Sigmoid colon (tissue), 7 donors: ENCODE results near the gene TNRC6A. TPM values are rescaled to one million over a fixed set of nuclear protein-coding genes. Genes with fewer than 3 reads are reported as not detected.
"Not testable (repeated sequence)": the region's sequence is repeated elsewhere in the genome, so short reads cannot be mapped to it uniquely, and the experiment has no call there.

Experiments
- DNase-seq: peaks from one replicate; pipeline ENCODE4 v3.0.0-alpha.2; 2019
- H3K27ac ChIP-seq, 4 donors: fragments of 200-600 bp; sonication (generic); one replicate each; pipeline ENCODE4 v1.5.1; 2016 to 2019; ENCODE audit warnings: mild to moderate bottlenecking in 1 of 4
- H3K27me3 ChIP-seq, 3 donors: fragments of 200-600 bp; sonication (generic); one replicate each; pipeline ENCODE4 v1.5.1; 2019; ENCODE audit warnings: mild to moderate bottlenecking in 1 of 3
- H3K36me3 ChIP-seq, 4 donors: fragments of 200-600 bp; sonication (generic); one replicate each; pipeline ENCODE4 v1.5.1; 2016 to 2019
- H3K4me1 ChIP-seq, 4 donors: fragments of 200-600 bp; sonication (generic); one replicate each; pipeline ENCODE4 v1.5.1; 2017 to 2019
- H3K4me3 ChIP-seq, 4 donors: fragments of 200-600 bp; sonication (generic); one replicate each; pipeline ENCODE4 v1.5.1; 2017 to 2019; ENCODE audit warnings: mild to moderate bottlenecking in 2 of 4, moderate library complexity in 1 of 4
- H3K9me3 ChIP-seq, 4 donors: fragments of 200-600 bp in 3 of 4; sonication (generic) in 3 of 4; one replicate each; pipeline versions ENCODE4 v1.5.1 to v1.6.1; 2013 to 2019
- CTCF ChIP-seq, 4 experiments: fragments of 450-650 bp in 3 of 4; fragments of 200-600 bp in 1 of 4; IDR thresholded peaks; one replicate each; pipeline ENCODE4 v1.5.1; 2016 to 2019; ENCODE audit warnings: antibody characterized with exemption in 4 of 4, mild to moderate bottlenecking in 3 of 4, moderate library complexity in 2 of 4
- EP300 ChIP-seq, 4 donors: sonication (generic); formaldehyde crosslinking; IDR thresholded peaks; one replicate each; pipeline ENCODE4 v1.6.1; 2017; ENCODE audit warnings: antibody characterized with exemption in 4 of 4
- POLR2A ChIP-seq, 2 donors: fragments of 450-650 bp; IDR thresholded peaks; one replicate each; pipeline ENCODE4 v1.6.1; 2016; ENCODE audit warnings: antibody characterized with exemption in 2 of 2, mild to moderate bottlenecking in 2 of 2, moderate library complexity in 2 of 2
- POLR2AphosphoS5 ChIP-seq, 4 donors: sonication (generic); formaldehyde crosslinking; IDR thresholded peaks; one replicate each; pipeline ENCODE4 v1.6.1; 2017; ENCODE audit warnings: antibody characterized with exemption in 4 of 4
- WGBS, 2 donors: extraction: QIAGEN DNeasy Blood & Tissue Kit; methylation state at CpG; one replicate each; pipeline ENCODE4 v1.1.7; 2013; 5-methylcytosine and 5-hydroxymethylcytosine counted together
- intact Hi-C: fragments of 100-400 bp; cut with DNase I; formaldehyde crosslinking; loops from one replicate; pipeline ENCODE4 v1.15.1; 2023
- polyA plus RNA-seq, 3 donors: library from polyadenylated mRNA; stranded (reverse); fragments of 200-250 nt; gene quantifications; one replicate each; pipeline ENCODE4 v1.2.3, GENCODE V29; 2013
- total RNA-seq, 4 donors: library from RNA; depleted of rRNA; stranded (reverse); fragments of >200 nt; gene quantifications; one replicate each; pipeline ENCODE4 v1.1.0, GENCODE V29; 2016
- donor health status: healthy with polysubstance abuse.
- donor health status: Bipolar disorder and iron deficiency.
- donor health status: healthy.

Gene TNRC6A
- total and polyA plus RNA-seq, 7 donors: 4.6 to 129 (median 42.8) TPM

GRCh38 chr16:24738895-24739294, 9.4 kb downstream of the TNRC6A start:
- intact Hi-C loops: loop anchor here (10.0 kb wide), 1 partner anchor 194 kb away; no protein-coding TSS in a partner anchor
- Histone ChIP-seq H3K4me3 (no peak overlapping the region), H3K27ac (peak overlapping the region in 2 of 4 donors; percentile 94 to 96), H3K27me3 (no peaks in the 10 kb centered on the region), H3K36me3 (peaks cover 0 to 1% (median 0%) of the 10 kb centered on the region in 4 donors), H3K9me3 (no peaks in the 10 kb centered on the region), H3K4me1 (peaks cover 0 to 100% (median 89%) of the 10 kb centered on the region in 4 donors)
- 70 to 85% methylated on average over 3 of the region's 3 CpGs for WGBS, 2 donors
- DNase-seq: no peak
- no peak for TF ChIP-seq POLR2AphosphoS5 (IDR thresholded peaks at IDR 0.05)
- no peak for TF ChIP-seq POLR2A (IDR thresholded peaks at IDR 0.05)
- TF ChIP-seq CTCF (IDR thresholded peaks at IDR 0.05): no peak
- no peak for TF ChIP-seq EP300 (IDR thresholded peaks at IDR 0.05)

- no peak for TF ChIP-seq POLR2A (IDR thresholded peaks at IDR 0.05)
- no peak for TF ChIP-seq CTCF (IDR thresholded peaks at IDR 0.05)
- TF ChIP-seq POLR2AphosphoS5 (IDR thresholded peaks at IDR 0.05): no peak
- no peak for TF ChIP-seq EP300 (IDR thresholded peaks at IDR 0.05)
- 97 to 98% methylated on average over 4 of the region's 4 CpGs for WGBS, 2 donors
- H3K27ac ChIP-seq: no peak overlapping the region
- H3K27me3 ChIP-seq: no peaks in the 10 kb centered on the region
- H3K4me1 ChIP-seq: peaks cover 0 to 99% (median 82%) of the 10 kb centered on the region in 4 donors
- no peak for DNase-seq
- no peak overlapping the region for H3K4me3 ChIP-seq
- intact Hi-C loops: no loop called here
- H3K36me3 ChIP-seq: no peaks in the 10 kb centered on the region
- no peaks in the 10 kb centered on the region for H3K9me3 ChIP-seq
Observed at GRCh38 chr16:24741862-24742261, 12.4 kb downstream of the TNRC6A start.

GRCh38 chr16:24742610-24743009, 13.2 kb downstream of the TNRC6A start:
- H3K9me3 ChIP-seq, H3K27ac ChIP-seq, DNase-seq, intact Hi-C loops, H3K4me3 ChIP-seq, H3K27me3 ChIP-seq, H3K36me3 ChIP-seq: not testable (repeated sequence)
- H3K4me1 ChIP-seq: peaks cover 0 to 99% (median 83%) of the 10 kb centered on the region in 4 donors
- WGBS, 2 donors: 97 to 98% methylated on average over 8 of the region's 8 CpGs

- H3K4me1 ChIP-seq: peaks cover 0 to 99% (median 87%) of the 10 kb centered on the region in 4 donors
- DNase-seq: no peak
- H3K9me3 ChIP-seq: no peaks in the 10 kb centered on the region
- H3K4me3 ChIP-seq: no peak overlapping the region
- intact Hi-C loops: no loop called here
- no peak for TF ChIP-seq POLR2AphosphoS5 (IDR thresholded peaks at IDR 0.05)
- TF ChIP-seq POLR2A (IDR thresholded peaks at IDR 0.05): no peak
- TF ChIP-seq EP300 (IDR thresholded peaks at IDR 0.05): no peak
- no peak for TF ChIP-seq CTCF (IDR thresholded peaks at IDR 0.05)
- no peaks in the 10 kb centered on the region for H3K27me3 ChIP-seq
- no peaks in the 10 kb centered on the region for H3K36me3 ChIP-seq
- H3K27ac ChIP-seq: no peak overlapping the region
Observed at GRCh38 chr16:24745391-24745790, 15.9 kb downstream of the TNRC6A start.

DNA sequence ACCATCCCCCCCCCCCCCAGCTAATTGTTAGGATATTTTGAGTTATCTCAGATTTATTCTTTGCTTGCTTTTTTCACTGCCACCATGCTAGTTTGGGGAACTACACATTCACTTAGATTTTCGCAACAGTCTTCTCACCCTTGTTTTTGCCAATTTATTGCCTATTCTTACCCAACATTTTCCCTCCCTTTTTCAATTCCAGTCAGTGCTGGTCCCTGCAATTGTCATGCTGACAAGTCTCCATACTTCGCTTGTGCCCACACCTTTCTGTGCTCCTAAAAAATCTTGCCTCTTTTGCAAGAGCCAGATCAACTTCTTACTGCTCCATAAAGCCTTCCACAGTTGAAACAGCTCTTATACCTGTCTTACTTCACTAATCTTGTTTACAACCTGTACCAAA, 16.3 kb downstream of the TNRC6A start:
- no peak overlapping the region for H3K27ac ChIP-seq
- peaks cover 0 to 99% (median 87%) of the 10 kb centered on the region in 4 donors for H3K4me1 ChIP-seq
- intact Hi-C loops: no loop called here
- TF ChIP-seq CTCF (IDR thresholded peaks at IDR 0.05) (no peak), POLR2A (IDR thresholded peaks at IDR 0.05) (no peak), EP300 (IDR thresholded peaks at IDR 0.05) (no peak)
- H3K9me3 ChIP-seq: no peaks in the 10 kb centered on the region
- no peaks in the 10 kb centered on the region for H3K36me3 ChIP-seq
- 94 to 95% methylated on average over 2 of the region's 2 CpGs for WGBS, 2 donors
- H3K4me3 ChIP-seq: no peak overlapping the region
- DNase-seq: no peak
- H3K27me3 ChIP-seq: no peaks in the 10 kb centered on the region
